Stimulated activated CD8-positive, alpha-beta memory T cell treated with anti-CD3 and anti-CD28 coated beads, Interleukin-15, amount 100 ng/mL, for 24 hours (primary cell): ENCODE measurements around the gene MAD1L1.

Experiments
- DNase-seq: peaks from one replicate; pipeline ENCODE4 v3.0.0-alpha.2; 2020; ENCODE audit warnings: low read depth

Gene MAD1L1

GRCh38 chr7:1969459-1970284 lies 263.1 kb downstream of the MAD1L1 start:
- DNase-seq = no peak

- no peak for DNase-seq
These were observed 264.2 kb downstream of the MAD1L1 start for GRCh38 chr7:1968397-1969111.

GRCh38 chr7:1967512-1968396 lies 265.0 kb downstream of the MAD1L1 start:
- DNase-seq = no peak

GRCh38 chr7:1966631-1967200 lies 266.0 kb downstream of the MAD1L1 start:
- no peak for DNase-seq

GRCh38 chr7:1965579-1966294 lies 267.0 kb downstream of the MAD1L1 start:
- DNase-seq = no peak

GRCh38 chr7:1964913-1965578 lies 267.7 kb downstream of the MAD1L1 start:
- DNase-seq = no peak

- DNase-seq = no peak
These were observed 268.4 kb downstream of the MAD1L1 start for GRCh38 chr7:1964211-1964912.

- no peak for DNase-seq
These were observed 269.2 kb downstream of the MAD1L1 start for GRCh38 chr7:1963575-1963974.

GRCh38 chr7:1961701-1962276 lies 271.0 kb downstream of the MAD1L1 start:
- DNase-seq = no peak

- DNase-seq = no peak
These were observed 273.4 kb downstream of the MAD1L1 start for GRCh38 chr7:1959305-1959704.

- no peak for DNase-seq
These were observed 275.1 kb downstream of the MAD1L1 start for GRCh38 chr7:1957471-1958225.

- DNase-seq = no peak
These were observed 275.9 kb downstream of the MAD1L1 start for GRCh38 chr7:1956611-1957470.

- no peak for DNase-seq
These were observed 276.6 kb downstream of the MAD1L1 start for GRCh38 chr7:1956141-1956540.

- DNase-seq = no peak
These were observed 278.3 kb downstream of the MAD1L1 start for GRCh38 chr7:1954366-1955004.

- no peak for DNase-seq
These were observed 279.2 kb downstream of the MAD1L1 start for GRCh38 chr7:1953199-1954190.

GRCh38 chr7:1952781-1953180 lies 280.0 kb downstream of the MAD1L1 start:
- no peak for DNase-seq
